HG03139 (cell line): ENCODE measurements around the gene TNIP1.

Experiments used
- ATAC-seq: cut with Tn5 transposase; IDR thresholded peaks from one replicate; pipeline ENCODE4 v1.9.1; 2021; ENCODE audit not compliant: unreplicated experiment

TNIP1 gene

DNA sequence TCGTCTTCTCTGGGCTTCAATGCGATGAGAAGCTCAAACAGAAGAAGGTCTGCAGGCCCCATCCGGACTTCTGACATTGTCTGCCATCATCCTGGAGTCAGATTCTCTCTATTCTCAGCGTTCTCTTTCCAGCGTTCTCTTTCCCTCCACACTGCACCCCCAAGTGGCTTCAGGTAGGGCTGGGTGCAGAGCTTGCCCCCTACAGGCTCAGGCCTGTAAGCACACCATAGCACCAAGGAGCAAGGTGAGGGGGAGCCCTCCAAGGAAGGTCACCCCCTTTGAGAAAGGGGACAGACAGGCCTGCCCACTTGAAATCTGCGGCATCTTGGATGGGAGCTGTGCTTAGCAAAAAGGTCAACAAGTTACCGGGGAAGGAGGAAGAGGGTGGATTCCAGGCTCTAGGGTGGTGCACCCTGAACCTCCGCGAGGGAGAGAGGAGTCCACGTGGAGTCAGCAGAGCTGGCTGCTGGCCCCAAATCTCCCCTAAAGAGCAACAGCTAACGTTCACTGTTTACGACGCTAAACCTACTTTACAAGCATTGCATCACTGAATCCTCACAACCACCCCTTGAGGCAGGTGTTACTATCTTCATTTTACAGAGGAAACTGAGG is 32.9 kb downstream of the TNIP1 start:
- ATAC-seq: peak; percentile 57

DNA sequence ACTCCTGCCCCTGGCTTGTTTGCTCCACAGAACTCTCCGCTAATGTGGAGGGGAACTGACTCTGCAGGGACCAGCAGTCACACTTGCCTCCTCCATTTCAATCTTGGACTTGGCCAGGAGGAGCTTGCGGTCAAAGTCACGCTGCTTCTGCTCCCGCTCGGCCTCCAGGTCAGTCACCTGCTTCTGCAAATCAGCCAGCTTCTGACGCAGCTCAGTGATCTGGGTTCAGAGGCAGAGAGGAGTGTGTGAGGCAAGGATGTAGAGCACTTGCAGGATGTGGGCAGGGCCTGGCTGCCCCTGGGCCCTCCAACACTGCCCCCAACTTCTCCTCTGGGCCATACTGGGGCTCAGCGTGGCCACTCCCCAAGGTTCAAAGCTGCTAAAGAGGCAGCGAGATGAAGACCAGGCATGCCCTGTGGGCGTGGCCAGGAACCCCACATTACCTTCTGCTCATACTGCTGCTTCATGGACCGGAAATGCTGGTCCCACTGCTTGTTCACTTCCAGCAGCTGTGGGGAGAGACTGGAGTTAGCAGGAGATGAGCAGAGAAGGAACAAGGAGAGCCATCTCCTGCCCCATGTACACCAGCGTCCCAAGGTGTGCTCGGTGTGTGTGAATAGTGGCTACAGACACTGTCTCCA is 38.3 kb downstream of the TNIP1 start:
- ATAC-seq: no peak

GRCh38 chr5:151041577-151042268 is 39.1 kb downstream of the TNIP1 start:
- ATAC-seq: no peak

GRCh38 chr5:151040211-151040747 is 40.6 kb downstream of the TNIP1 start:
- ATAC-seq: no peak

GRCh38 chr5:151039665-151040064 is 41.2 kb downstream of the TNIP1 start:
- no peak for ATAC-seq

- ATAC-seq: no peak
Observed at GRCh38 chr5:151038801-151039238, 42.0 kb downstream of the TNIP1 start.

DNA sequence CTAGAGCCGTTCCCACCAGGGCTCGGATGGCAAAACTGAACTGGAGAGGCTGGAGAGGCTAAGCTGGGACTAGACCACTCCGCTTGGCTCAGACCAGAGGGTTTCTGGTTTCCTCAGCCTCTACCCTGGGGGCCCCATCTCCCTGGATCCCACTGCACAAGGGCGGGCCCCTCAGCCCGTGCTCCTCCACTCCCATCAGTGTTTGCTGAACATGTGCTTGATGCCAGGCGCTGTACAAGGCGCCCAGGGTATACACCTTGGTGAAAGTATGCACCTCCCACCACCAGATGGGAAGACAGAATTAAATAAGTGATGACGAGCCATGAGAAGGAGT is 42.5 kb downstream of the TNIP1 start:
- ATAC-seq: no peak

- ATAC-seq: no peak
Observed at GRCh38 chr5:151037561-151038411, 43.0 kb downstream of the TNIP1 start.

DNA sequence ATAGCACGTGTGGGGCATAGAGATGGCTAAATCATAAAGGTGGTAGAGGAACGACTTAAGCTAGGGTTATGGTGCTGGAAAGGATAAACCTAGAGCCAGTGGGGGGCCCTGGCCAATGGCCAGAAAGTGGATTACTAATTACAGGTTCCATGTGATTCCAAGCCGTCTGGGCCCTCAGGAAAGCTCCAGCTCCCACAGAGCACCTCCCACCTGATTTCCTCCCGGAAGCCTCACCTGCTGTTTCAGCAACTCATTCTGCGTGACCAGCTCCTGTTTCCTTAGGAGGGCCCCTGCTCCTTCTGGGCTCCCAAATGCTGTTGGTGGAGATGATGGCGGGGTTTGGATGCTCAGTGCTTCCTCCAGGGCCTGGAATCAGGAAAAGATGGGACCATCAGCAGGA is 44.3 kb downstream of the TNIP1 start:
- ATAC-seq: no peak

GRCh38 chr5:151034422-151035379 is 46.1 kb downstream of the TNIP1 start:
- no peak for ATAC-seq

GRCh38 chr5:151033217-151033934 is 47.5 kb downstream of the TNIP1 start:
- no peak for ATAC-seq

DNA sequence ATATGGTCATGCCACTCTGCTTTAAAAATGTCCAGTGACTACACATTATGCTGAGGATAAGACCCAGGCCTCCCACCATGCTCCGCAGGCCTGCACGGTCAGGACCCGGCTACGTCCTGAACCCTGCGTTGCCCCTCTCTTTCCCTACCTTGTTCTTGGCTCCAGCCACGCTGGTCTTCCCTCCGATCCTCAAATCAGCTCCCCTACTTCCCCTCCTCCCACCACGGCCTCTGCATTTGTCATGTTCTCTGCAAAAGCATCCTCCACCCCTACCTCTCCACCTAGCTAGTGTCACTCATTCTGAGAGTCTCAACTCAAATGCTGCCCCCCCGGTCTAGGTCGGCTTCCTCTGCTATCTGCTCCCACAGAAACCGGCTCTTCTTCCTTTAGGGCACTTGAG is 49.3 kb downstream of the TNIP1 start:
- ATAC-seq: no peak

DNA sequence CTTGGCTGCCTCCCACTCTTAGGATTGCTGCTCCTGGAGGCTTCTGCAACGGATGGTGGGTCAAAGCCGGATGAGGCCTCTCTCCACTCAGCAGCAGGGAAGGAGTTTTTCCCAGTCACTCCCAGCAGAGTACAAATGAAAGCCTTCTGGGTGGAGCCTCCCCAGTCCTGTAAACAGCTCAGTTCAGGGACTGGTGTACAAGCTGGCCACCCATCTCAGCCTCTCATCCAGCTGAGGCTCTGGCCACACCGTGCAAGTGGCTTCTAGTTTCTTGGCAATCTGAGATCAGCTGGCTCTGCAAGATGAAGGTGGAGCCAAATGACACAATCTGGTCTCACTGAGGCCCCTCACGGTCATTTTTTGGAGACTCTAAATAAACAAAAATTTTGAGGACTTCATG is 50.5 kb downstream of the TNIP1 start:
- no peak for ATAC-seq

DNA sequence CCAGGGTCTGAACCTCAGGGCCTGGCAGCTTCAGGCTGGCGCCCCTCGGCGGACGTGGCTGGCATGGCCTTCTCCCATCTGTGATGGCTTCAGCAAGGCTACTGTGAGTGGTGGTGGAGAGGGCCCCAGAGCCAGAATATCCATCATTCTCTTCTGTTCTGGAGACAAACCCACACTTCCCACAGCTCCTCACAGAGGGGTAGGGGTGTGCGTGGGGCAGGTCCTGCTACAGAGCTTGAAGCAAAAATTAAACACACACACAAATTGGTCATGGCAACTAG is 50.8 kb downstream of the TNIP1 start:
- no peak for ATAC-seq

- no peak for ATAC-seq
Observed at GRCh38 chr5:151029179-151030055, 51.4 kb downstream of the TNIP1 start.

DNA sequence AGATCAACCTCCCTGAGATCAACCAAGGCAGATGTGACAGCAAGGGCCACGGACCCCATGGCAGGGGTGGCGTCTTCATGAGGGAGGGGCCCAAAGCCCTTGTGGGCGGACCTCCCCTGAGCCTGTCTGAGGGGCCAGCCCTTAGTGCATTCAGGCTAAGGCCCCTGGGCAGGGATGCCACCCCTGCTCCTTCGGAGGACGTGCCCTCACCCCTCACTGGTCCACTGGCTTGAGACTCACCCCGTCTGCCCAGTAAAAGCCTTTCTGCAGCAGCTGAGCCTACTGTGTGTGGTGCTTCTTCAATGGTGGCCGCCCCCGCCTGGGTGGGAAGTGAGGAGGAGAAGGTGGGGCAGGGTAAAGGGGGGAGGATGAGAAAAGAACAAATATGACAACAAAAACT is 52.1 kb downstream of the TNIP1 start:
- ATAC-seq: no peak

GRCh38 chr5:151027961-151028479 is 52.8 kb downstream of the TNIP1 start:
- no peak for ATAC-seq

DNA sequence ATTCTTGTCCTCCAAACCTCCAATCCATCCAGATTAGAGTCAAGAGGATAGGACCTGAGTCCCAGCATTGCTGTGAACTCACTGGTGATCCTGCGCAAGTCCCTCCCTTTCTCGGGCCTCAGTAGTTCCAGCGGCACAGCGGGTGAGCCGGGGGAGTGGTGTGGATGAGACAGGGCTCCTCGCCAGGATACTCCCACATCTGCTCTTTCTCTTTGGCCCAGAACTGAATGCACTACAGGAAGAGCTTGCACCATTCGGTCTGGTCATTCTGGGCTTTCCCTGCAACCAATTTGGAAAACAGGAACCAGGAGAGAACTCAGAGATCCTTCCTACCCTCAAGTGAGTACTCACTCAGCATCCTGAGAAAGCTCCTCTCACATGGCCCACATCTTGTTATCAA is 54.2 kb downstream of the TNIP1 start:
- ATAC-seq: no peak

DNA sequence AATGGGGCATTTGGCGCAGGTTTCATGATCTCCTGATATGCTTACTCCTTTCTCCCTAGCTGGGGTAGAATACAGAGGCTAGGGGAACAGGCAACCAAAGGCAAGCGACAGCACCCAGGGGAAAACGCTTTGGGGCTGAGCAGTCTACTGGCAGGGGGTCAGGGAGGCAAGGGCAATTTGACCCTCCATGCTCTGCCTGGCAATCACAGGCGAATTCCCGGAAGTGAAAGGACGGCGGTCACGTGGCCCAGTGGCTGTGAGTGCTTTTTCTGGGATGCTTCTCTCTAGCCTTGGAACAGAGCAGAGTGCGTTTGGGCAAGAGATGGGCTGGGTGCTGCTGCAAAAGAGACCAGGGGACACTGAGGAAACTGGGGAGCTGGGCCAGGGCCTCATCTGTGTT is 54.7 kb downstream of the TNIP1 start:
- no peak for ATAC-seq
